Activated naive CD4-positive, alpha-beta T cell treated with anti-CD3 and anti-CD28 coated beads, Interleukin-2, amount 50 U/mL, for 16 hours (primary cell): ENCODE measurements around the gene SERGEF.
"Not testable (repeated sequence)": the region's sequence is repeated elsewhere in the genome, so short reads cannot be mapped to it uniquely, and the experiment has no call there.

ENCODE experiments used
- DNase-seq: peaks from one replicate; pipeline ENCODE4 v3.0.0-alpha.2; 2020

SERGEF gene

GRCh38 chr11:17901481-17901880 lies 111.4 kb downstream of the SERGEF start:
- no peak for DNase-seq

GRCh38 chr11:17898782-17899181 lies 114.1 kb downstream of the SERGEF start:
- no peak for DNase-seq

GRCh38 chr11:17898071-17898470 lies 114.8 kb downstream of the SERGEF start:
- no peak for DNase-seq

GRCh38 chr11:17897495-17897894 lies 115.4 kb downstream of the SERGEF start:
- no peak for DNase-seq

- DNase-seq = not testable (repeated sequence)
Measured at GRCh38 chr11:17896496-17897151, 116.2 kb downstream of the SERGEF start.

- DNase-seq = no peak
Measured at GRCh38 chr11:17894929-17895658, 117.8 kb downstream of the SERGEF start.

GRCh38 chr11:17892409-17892808 lies 120.4 kb downstream of the SERGEF start:
- DNase-seq = no peak

GRCh38 chr11:17890325-17890724 lies 122.5 kb downstream of the SERGEF start:
- DNase-seq = no peak

GRCh38 chr11:17887779-17888178 lies 125.1 kb downstream of the SERGEF start:
- DNase-seq = no peak

- DNase-seq = no peak
Measured at GRCh38 chr11:17883946-17884345, 128.9 kb downstream of the SERGEF start.

- no peak for DNase-seq
Measured at GRCh38 chr11:17883057-17883456, 129.8 kb downstream of the SERGEF start.

GRCh38 chr11:17878743-17879142 lies 134.1 kb downstream of the SERGEF start:
- DNase-seq = no peak

GRCh38 chr11:17877886-17878285 lies 135.0 kb downstream of the SERGEF start:
- no peak for DNase-seq

GRCh38 chr11:17876827-17877226 lies 136.0 kb downstream of the SERGEF start:
- no peak for DNase-seq

GRCh38 chr11:17875891-17876290 lies 137.0 kb downstream of the SERGEF start:
- DNase-seq = no peak

GRCh38 chr11:17873586-17873985 lies 139.3 kb downstream of the SERGEF start:
- DNase-seq = no peak

- not testable (repeated sequence) for DNase-seq
Measured at GRCh38 chr11:17868398-17868797, 144.4 kb downstream of the SERGEF start.

GRCh38 chr11:17867341-17867740 lies 145.5 kb downstream of the SERGEF start:
- DNase-seq = no peak

GRCh38 chr11:17865765-17866428 lies 146.9 kb downstream of the SERGEF start:
- DNase-seq = no peak

- no peak for DNase-seq
Measured at GRCh38 chr11:17864478-17864941, 148.3 kb downstream of the SERGEF start.

GRCh38 chr11:17861036-17861755 lies 151.7 kb downstream of the SERGEF start:
- DNase-seq = no peak

GRCh38 chr11:17859552-17859951 lies 153.3 kb downstream of the SERGEF start:
- DNase-seq = no peak
